ENCODE measurements around the gene CBS.
"Not testable (repeated sequence)": the region's sequence is repeated elsewhere in the genome, so short reads cannot be mapped to it uniquely, and the experiment has no call there.

The CBS gene

DNA sequence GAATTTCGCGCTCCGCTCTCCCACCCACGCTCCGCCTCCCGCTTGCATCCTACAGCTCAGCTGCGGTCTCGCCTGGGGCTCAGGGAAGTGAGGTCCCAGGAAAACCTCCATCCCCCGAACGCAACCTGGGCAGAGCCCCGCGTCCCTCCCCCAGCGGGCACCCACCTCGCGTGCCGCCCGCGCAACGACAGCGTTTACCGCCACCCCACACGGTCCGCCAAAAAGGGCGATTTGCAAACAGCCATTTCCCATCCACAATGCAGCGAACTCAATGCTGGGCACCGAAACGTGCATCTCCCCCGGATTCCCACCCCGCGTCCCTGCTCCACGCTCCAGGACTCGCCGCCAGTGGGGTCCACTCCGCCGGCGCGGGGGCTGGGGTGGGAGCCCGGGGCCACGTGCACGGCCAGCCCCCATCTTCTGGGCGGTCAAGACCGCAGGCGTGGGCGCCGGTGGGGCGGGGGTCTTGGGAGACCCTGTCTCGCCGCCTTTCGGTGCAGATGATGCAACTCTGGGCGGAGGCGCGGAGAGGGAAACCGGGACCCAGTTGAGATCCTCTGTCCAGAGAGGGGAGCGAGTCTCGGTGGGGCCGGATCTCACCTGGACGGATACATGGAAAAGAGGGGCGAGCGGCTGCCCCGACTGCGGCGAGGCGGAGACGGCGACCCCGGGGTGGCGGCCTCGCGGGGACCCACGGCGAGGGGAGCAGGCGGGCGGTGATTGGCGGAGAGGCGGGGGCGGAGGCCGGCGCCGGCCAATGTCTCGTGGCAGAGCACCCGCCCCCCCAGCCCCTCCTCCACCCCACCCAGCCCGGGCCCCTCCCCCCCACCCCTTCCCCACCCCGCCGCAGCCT is at the start of gene CBS:
Gene CBS, minus strand, starts transcription at position 666 of the 853 bp plus-strand sequence. CDS start 3,642 bp downstream, outside the sequence.
- DNase-seq (ENCODE audit: low read depth in 2 of 3, low spot score in 1 of 3) = not testable (repeated sequence)

DNA sequence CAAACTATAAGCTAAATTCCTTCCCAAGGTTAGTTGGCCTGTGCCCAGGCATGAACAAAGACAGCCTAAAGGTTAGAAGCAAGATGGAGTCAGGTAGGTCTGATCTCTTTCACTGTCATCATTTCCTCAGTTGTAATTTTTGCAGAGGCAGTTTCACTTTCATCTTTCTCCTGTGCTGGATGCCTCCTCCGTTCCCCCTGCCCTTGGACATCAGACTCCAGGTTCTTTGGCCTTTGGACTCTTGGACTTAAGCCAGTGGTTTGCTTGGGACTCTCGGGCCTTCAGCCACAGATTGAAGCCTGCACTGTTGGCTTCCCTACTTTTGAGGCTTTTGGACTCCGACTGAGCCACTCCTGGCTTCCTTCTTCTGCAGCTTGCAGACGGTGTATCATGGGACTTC is 40.3 kb upstream of the CBS start:
- DNase-seq (ENCODE audit: low read depth in 2 of 3, low spot score in 1 of 3) = not testable (repeated sequence)

DNA sequence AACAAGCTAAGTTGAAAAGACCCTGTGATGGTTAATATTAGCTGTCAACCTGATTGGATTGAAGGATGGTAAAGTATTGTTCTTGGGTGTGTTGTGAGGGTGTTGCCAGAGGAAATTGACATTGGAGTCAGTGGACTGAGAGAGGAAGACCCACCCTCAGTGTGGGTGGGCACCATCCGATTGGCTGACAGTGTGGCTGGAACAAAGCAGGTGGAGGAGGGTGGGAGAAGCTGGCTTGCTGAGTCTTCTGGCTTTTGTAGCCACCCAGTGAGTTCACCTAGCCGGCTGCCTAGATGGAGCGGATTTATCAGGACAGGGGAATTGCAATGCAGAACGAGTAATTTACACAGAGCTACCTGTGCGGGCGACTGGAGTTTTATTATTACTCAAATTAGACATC is 38.8 kb upstream of the CBS start:
- not testable (repeated sequence) for DNase-seq (ENCODE audit: low read depth in 2 of 3, low spot score in 1 of 3)

DNA sequence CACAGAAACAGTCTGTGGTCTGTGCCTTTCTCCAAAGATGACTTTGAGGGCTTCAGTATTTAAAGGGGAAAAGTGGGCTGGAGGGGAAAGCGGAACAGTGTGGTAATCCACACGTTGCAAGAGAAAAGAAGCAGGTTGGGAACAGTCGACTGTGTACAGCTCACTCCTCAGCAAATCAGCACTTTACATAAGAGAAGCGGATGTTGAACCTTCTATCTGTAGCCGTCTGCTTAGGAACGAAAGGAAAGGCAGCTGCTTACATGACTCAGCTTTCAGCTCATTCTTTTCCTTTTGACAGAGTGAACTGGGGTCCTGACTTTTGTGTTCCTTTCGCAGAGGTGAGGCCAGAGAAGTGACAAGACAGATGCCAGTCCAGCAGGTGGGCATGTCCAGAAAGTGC is 33.4 kb upstream of the CBS start:
- not testable (repeated sequence) for DNase-seq (ENCODE audit: low read depth in 2 of 3, low spot score in 1 of 3)

- DNase-seq (ENCODE audit: low read depth in 2 of 3, low spot score in 1 of 3) = not testable (repeated sequence)
These were observed 32.5 kb upstream of the CBS start for GRCh38 chr21:43108177-43108576.

GRCh38 chr21:43107794-43108137 is 32.1 kb upstream of the CBS start:
- not testable (repeated sequence) for DNase-seq (ENCODE audit: low read depth in 2 of 3, low spot score in 1 of 3)

DNA sequence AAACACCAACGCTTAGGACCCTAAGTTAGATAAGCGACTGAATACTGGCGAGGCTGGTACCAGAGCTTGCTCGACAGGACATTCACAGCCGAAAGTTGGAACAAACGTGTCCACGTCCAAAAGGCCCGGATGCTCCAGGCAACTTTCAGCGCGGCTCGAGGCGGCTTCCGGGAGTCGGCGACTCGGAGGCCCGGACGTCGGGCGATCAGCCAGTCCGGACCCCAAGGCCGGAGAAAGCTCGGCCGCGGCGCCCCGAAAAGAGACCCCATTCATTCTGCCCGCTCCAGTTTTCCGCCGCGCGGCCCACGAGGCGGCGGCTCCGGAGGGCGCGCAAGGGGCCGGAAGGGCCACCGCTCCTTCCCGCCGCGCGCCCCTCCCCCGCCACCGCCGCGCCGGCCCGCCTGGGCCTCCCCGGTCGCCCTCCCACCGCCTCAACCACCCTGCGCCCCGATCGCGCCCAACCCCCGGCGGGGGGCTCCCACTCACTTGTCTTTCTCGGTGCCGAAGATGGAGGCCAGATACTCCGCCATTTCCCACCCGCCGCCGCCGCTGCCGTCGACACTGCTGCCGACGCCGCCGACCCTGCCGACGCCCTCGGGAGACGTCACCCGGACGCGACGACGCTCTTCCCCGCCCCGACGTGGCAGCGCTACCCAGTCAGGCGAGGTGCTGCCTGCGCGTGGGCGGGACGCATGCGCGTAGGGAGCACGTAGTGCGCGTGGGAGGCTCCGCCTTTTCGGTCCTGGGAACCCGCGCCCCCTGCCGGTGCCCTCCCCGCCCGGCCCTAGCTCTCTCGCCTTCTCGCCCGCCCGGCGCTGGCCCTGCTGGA is 31.5 kb upstream of the CBS start, which contains the start of gene U2AF1:
Gene U2AF1, minus strand, starts transcription at position 606 of the 829 bp plus-strand sequence. Its CDS starts 76 bp downstream, at position 530.
- peak in 2 of 3 donors; percentile 53 to 71 for DNase-seq (ENCODE audit: low read depth in 2 of 3, low spot score in 1 of 3)

DNA sequence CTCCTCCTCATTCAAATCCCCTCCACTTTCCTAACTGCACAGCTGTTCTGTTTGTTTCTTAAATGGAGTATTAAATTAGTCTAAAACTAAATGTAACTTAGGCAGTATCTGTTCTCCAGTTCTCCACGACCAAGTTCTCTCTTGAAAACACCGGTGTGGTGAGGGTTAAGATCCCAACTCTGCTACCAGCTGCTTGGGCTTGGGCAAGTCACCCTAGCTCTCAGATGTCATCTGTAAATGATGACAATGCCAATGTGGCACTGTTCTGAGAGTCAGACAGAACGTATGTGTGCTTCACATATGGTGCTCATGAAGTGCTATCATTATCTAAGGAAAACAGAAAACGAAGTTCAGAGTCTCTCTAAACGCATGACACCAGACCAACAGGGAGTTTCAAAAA is 29.0 kb upstream of the CBS start:
- not testable (repeated sequence) for DNase-seq (ENCODE audit: low read depth in 2 of 3, low spot score in 1 of 3)

- not testable (repeated sequence) for DNase-seq (ENCODE audit: low read depth in 2 of 3, low spot score in 1 of 3)
These were observed 26.6 kb upstream of the CBS start for GRCh38 chr21:43102281-43102680.

- not testable (repeated sequence) for DNase-seq (ENCODE audit: low read depth in 2 of 3, low spot score in 1 of 3)
These were observed 26.0 kb upstream of the CBS start for GRCh38 chr21:43101676-43102075.

GRCh38 chr21:43101000-43101399 is 25.4 kb upstream of the CBS start:
- not testable (repeated sequence) for DNase-seq (ENCODE audit: low read depth in 2 of 3, low spot score in 1 of 3)

GRCh38 chr21:43091979-43092614 is 16.5 kb upstream of the CBS start:
- DNase-seq (ENCODE audit: low read depth in 2 of 3, low spot score in 1 of 3) = not testable (repeated sequence)

GRCh38 chr21:43090947-43091346 is 15.3 kb upstream of the CBS start:
- DNase-seq (ENCODE audit: low read depth in 2 of 3, low spot score in 1 of 3) = not testable (repeated sequence)

GRCh38 chr21:43089463-43089862 is 13.8 kb upstream of the CBS start:
- DNase-seq (ENCODE audit: low read depth in 2 of 3, low spot score in 1 of 3) = not testable (repeated sequence)

- not testable (repeated sequence) for DNase-seq (ENCODE audit: low read depth in 2 of 3, low spot score in 1 of 3)
These were observed 7.1 kb upstream of the CBS start for GRCh38 chr21:43082587-43083300.

DNA sequence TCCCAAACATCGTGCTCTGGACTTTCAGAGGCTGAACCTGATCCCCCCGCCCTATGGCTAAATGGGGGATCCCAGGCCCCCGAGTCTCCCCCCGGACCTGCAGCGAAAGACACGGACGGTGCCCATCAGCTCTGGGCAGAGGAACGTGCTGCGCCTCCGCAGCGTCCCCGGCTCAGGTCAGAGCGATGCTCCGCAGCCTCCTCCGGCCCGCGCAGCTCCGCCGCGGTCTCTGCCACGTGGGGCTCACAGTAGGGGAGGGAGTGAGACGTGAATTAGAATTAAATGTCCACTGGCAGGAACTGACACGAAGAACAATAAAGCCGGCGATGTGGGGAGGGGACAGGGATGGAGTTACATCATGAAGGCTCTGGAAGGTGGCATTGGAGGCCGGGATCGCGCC is 1.0 kb upstream of the CBS start:
- not testable (repeated sequence) for DNase-seq (ENCODE audit: low read depth in 2 of 3, low spot score in 1 of 3)

DNA sequence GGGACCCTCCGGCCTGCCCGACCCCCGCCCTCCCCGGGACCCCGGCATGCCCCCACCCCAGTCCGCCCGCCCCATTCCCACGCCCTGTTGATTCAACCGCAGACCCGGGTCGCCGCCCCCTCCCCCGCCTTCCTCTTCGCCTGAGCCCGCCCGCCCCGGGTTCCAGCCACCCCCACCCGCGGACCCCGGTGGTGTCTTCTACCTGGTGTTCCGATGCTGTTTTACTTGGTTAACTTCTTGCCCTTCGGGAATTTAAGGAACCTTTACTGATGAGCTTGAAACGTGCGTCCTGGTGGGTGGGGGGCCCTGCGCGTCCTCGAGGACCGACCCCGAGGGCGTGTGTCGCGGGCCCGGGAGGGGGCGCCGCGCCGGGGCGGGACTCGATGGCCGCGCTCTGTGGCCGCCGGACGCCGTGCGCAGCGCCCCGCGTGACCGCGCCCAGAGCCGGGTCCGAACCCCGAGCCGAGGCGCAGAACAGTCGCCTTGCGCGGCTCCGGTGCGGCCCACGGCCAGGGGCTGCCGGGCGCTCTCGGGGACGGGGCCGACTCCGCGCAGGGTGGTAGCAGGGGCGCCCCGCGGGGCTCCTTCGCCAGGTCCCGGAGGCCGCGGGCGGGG is 495 bp upstream of the CBS start:
- not testable (repeated sequence) for DNase-seq (ENCODE audit: low read depth in 2 of 3, low spot score in 1 of 3)

DNA sequence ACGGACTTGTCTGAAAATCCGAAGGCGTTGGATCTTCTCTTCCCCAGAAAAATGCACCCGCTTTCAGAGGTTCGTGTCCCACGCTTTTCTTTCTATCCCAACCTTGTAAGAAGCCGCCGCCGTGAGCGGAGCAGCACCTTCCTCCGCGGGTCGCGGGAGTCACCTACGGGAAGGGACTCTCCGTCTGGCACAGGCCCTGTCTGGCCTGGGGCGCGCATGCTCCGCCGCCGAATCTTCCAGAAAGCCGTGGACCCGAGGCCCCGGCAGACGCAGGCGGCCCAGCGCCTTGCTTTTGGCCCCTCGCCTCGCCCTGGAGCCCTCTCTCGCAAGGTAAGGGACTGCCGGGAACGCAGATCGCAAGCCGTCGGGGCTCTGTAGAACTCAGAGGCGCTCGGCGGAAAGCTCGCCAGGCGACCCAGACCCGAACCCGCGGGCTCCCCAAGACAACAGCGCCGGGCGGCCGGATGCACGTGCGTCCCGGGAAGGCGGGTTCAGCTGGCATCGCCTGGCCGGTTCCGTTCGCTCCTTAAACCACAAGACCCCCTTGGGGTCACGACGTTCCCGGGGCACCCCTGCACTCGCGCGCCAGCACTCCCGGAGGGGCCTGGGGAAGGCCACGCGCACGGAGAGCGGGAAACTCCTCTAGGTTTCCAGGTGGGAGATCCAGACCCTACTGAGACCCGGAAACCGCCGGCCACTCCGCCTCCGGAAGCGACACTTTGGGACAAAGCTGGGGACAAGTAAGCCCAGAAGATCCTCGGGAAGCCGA is 1.1 kb downstream of the CBS start:
- DNase-seq (ENCODE audit: low read depth in 2 of 3, low spot score in 1 of 3) = not testable (repeated sequence)

- not testable (repeated sequence) for DNase-seq (ENCODE audit: low read depth in 2 of 3, low spot score in 1 of 3)
These were observed 2.9 kb downstream of the CBS start for GRCh38 chr21:43072742-43073141.
